HPDE6-E6E7 (cell line): ENCODE measurements around the gene OVCH2.
"Not testable (repeated sequence)": the region's sequence is repeated elsewhere in the genome, so short reads cannot be mapped to it uniquely, and the experiment has no call there.

Experiments used
- DNase-seq: peaks from one replicate; pipeline ENCODE4 v3.0.0; 2011; ENCODE audit warnings: missing footprints; ENCODE audit errors: extremely low spot score

The OVCH2 gene

DNA sequence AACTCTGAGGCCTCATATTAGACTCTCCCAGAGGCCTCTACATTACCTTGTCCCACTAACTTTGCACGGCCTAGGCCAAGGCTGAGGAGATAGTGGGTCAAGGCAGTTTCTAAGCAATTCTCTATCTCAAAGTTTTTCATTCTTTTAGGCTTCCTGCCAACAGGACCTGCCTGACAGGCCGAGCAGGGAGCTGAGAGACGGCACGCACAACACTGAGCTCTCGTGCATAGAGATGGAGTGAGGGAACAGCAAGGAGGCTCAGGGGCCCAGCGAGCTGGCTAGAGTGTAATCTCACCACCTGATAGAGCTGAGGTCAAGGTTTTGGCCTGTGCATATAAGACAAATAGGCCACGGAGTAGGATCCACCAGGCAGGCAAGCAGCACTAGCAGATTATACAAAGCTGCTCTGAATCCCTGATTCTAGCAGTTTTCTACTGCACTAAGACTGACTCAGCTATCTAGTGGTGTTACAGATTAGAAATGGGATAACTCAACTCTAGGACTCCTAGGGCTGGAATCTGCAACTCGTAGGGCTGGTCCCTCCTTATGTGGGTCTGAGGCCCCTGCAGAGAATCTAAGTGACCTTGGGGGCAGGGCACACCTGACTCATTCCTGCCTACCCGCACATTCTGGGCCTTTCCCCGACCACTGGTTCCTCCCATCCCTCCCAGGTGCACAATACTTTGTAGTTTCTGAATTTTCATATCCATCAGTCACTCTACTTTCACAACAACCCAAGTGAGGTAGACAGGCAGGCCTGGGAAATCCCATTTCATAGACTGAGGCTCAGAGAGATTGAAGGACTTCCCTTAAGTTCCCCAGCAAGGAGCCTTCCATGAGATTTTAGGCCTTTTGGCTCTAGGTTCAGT, 34.7 kb downstream of the OVCH2 start:
- no peak for DNase-seq

- DNase-seq = no peak
Measured at GRCh38 chr11:7670641-7671040, 35.6 kb downstream of the OVCH2 start.

DNA sequence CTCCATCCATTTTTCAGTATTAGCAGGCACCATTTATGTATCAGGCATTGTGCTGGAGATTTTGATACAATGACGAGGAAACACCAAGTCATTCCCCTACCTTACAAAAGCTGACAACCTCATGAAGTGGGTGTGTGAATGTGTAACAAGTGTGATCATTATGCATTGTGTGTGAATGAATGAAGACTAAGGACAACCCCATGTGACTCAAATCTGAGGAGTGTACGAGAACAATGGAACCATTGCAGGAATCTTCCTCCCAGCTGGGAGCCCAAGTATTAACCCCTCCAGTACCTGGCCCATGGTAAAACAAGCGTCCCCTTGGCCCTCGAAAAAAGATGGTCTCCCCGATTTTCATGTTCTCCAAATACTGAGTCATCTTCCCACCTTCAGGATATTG, 37.4 kb downstream of the OVCH2 start:
- no peak for DNase-seq

- no peak for DNase-seq
Measured at GRCh38 chr11:7668464-7668863, 37.8 kb downstream of the OVCH2 start.

DNA sequence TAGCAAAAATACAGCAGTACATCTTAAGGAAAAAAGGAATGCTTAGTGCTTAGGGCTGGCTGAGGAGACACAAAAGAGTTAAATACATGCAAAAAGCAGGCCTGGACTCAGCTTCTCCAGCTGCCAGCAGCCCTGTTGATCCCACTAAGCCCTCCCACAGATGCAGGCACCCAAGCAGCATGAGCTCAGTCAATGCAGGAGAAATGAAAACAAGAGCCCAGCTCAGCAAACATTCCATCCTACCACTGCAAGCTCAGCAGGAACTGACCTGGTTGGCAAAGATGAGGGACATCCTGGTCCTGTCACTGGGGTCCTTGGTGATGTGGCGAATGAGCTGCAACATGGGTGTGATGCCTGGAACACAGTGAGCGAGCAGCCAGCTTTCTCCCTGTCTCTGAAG, 38.8 kb downstream of the OVCH2 start:
- DNase-seq = no peak

GRCh38 chr11:7666292-7666866, 39.9 kb downstream of the OVCH2 start:
- DNase-seq = no peak

DNA sequence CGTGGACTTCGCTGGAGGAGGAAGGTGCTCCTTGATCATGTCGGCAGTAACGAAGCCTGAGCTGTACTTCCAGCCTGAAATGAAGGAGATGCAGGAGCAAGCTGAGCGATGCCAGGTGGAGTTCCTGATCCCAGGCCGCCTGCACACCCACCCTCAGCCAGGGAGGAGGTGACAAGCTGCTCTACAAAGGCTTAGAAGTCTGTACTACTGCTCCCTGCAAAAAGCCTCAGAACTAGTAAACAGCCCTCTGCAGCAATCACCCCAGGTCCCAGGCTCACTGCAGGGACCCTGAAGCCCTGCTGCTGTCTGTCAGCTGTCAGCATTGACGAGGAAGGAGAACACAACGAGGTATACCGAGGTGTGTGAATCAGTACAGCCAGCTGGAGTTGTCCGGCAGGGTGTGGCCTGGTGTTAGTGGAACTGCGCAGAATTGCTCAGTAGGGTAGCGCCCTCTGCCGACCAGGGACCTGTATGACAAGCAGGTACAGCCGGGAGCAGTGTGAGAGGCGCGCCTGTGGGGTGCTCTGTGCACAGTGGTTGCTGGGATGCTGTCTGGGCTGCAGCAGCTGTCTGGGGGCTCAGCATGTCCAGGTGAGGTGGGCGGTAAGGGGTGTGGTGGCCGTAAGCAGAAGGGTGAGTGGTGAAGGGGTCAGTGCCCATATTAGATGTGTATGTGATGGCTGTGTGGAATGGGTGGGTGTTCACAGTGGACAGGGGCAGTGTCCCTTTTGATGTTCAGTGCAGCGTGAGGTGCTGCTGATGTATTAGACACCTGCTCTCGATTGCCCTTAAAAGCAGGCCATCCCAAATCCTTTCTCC, 40.6 kb downstream of the OVCH2 start:
- DNase-seq = peak; percentile 86

DNA sequence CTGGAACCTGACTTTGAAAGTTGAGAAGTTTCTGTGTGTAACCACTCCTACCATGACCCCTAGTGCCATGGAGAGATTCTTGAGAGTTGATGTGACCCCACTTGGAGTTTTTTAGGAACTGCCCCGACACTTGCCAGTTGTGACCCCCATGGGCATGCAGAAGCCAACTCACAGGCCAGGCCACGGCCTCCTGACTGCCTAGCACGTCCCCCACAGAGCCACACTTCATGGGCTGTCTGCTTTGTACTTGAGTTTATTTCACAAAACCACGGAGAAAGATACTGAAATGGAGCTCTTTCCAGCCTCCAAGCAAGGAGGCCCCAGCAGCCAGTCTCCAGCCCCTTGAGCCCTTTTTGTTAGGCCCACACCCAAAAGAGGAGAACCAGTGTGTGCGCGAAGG, 41.4 kb downstream of the OVCH2 start:
- no peak for DNase-seq

- DNase-seq = not testable (repeated sequence)
Measured at GRCh38 chr11:7663531-7663930, 42.7 kb downstream of the OVCH2 start.

DNA sequence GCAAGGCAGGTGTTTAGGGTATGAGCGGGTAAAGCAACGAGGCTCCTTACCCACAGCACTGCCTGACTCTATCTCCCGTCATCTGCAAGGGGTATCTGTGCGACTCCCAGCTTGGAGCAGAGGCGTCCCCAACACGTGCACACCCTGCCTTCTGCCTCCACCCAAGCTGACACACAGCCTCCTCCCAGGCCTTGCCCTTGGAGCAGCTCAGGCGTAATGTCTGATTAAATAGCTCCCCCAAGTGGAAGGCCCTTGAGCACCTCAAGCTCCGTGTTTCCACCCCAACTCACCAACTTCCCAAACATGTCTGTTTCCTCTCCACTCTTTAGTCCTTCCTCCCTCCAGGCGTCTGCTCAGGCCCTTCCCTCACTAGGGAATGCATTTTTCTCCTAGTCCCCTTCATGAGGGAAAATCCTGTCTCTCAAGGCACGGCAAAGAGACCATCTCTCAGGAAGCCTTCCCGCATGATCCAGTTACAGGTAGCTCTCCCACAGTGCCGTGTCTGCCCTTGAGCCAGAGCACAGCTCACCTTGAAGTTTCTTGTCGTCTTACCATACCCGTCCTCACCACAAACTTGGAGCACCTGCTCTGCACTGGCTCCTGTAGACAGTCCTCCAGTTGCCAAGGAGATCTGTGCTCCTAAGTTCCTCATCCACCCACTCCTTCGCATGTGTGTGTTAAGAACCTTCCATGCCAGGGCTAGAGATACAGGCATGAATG, 48.8 kb downstream of the OVCH2 start:
- peak; percentile 65 for DNase-seq

DNA sequence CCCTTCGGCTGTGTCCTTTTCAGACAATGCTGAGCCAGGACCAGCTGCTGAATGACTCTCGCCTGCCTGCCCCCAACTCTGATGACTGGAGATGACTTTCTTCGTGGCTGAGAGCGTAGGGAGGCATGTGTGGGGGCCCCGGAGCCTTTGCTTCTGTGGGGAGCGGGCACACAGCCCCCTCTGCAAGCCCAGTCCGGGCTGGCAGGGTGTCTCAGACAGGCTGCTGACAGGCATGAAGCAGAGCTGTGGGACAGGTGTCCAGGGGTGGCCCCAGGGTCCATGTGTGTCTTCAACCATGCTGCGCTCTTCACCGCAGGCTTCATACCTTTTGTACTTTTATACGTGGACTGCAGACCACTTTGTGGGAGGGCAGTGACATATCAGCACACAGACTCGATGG, 49.6 kb downstream of the OVCH2 start:
- DNase-seq = no peak

DNA sequence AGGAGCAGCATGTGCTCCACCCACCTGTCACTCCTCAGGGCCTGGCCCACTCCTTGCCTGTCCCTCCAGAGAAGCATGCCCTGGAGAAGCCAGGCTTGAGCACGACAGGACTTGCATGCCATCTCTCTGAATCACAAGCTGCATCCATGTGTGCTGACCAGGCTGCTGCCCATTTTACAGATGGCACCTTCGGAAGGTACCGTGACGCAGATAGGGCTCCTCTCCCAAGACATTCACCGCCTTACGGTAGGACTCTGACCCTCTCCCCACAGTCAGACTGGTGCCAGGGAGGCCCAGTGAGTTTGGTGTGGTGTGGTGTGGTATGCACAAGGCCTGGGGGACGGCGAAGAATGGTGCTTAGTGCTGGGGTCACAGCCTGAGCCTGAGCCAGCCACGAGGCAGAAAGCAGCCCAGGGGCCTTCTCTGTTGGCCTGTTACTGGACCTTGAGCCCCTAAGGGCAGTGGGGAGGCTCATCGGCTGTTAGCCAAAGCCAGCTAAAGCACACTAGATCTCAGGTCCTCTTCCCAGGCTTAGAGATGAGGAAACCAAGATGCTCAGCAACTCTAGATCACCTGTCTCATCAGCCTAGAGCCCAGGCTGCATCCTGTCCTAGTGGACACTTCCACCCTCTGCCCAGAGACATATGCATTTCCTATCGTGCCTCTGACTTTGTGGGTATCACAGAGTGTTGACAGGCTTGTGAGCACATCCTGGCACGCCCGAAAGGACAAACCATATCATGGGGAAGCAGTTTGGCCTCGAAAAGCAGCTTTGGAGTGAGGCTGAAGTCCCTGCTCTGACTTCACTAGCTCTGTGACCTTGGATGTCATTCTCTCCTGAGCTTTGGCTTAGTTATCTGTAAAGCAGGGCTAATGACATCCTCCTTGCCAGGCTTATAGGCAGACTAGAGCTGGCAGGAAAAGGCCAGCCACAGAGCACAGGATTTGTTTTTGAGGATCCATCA, 50.7 kb downstream of the OVCH2 start:
- DNase-seq = no peak

GRCh38 chr11:7654195-7654705, 52.0 kb downstream of the OVCH2 start:
- DNase-seq = no peak

DNA sequence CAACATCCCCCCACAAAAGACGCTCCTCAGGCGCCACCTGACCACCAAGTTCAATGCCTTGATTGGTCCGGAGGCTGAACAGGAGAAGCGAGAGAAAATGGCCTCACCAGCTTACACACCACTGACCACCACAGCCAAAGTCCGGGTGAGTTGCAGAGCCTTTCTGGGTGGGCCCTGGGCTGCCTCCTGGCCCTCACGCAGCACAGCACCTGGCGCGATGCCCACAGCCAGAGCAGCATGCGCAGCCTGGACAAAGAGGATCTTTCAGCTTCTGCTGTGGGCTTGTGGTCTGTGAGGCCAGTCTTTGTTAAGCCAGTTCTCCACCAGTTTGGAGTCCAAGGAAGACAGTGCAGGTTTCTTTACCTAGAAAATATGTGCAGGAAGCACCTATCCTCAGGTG, 54.6 kb downstream of the OVCH2 start:
- DNase-seq = no peak

GRCh38 chr11:7651140-7651551, 55.1 kb downstream of the OVCH2 start:
- no peak for DNase-seq

DNA sequence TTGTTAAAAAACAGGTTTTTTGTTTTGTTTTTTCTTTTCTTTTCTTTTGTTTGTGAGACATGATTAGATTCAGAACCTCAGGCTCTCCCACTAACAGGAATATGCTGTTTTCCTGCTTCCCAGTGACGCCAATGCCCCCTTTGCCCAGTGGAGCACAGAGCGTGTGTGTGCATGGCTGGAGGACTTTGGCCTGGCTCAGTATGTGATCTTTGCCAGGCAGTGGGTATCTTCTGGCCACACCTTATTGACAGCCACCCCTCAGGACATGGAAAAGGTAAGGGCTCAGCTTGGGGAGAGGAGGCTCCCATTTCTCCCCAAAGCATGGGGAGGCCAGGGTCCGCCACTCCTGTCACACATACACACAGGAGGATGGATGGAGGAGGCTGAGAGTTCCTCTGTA, 58.0 kb downstream of the OVCH2 start:
- DNase-seq = no peak

DNA sequence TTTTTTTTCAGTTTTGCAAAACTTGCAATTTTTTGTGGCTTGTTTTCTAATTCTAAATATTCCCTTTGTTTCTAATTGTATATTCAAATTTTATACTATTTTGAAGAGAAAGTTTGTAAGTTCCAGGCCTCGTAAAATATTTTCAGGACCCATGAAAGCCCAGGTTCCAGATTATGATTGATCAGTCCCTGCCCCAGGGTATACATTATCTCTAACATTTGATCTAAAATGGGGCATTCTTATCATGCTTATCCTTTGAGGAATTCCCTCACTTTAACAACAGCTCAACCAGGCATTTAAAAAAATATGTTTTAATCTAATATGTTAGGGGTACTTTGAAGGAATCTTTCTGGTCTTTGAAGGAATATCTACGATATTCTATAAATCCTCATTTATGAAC, 59.4 kb downstream of the OVCH2 start:
- DNase-seq = no peak

DNA sequence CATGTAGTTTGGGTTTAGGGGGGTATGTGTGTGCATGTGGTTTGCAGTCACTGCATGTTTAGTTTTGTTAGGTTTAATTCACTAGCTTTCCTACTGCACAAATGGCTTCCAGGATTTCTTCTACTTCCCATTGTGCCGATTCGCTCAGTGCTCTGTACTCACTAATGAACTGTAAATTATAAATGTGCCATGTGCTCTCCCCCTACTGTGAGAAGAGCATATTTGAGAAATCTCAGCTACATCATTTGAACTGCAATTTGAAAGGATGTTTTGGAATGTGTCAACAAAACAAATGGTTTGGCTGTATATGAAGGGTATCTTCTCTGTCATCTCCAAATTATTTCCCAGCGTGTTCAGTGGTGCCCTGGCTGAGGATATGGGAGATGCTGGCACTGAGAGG, 61.1 kb downstream of the OVCH2 start:
- no peak for DNase-seq

DNA sequence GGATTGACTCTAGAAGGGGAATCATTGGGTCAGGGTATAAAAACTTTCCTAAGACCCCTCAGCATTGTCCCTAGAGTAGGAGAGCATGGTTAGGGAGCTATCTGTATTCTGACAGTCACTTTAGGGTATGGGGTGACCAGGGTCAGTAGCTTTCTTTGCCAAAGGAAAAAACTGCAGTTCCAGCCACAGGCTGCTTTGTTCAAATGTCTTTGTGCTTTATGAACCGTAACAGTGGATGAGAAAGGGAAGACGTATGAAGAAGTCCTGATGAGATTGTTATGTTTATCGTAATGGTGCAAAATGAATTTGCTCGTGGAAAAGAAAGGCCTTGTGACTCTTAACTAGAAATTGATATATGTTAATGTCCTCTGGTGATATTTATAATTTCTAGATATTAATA, 63.0 kb downstream of the OVCH2 start:
- no peak for DNase-seq

GRCh38 chr11:7642747-7643146, 63.5 kb downstream of the OVCH2 start:
- DNase-seq = no peak

DNA sequence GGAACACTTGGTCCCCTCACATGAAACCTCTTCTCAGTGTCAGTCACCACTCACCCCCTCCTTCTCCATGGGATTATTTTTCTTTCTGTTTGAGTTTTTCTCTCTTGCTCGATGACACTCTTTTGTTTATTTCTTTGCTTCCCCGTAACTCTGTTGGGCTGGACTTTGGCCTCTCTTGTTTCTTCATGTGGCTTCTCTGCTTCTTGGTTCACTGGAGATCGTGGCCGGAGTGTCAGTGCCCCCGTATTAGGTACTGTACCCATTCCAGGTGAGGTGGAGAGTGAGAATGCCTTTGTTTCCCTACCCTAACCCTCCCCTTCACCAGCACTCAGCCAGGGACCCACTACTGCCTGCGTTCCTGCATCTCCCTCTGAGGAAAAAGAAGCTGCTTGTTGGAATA, 65.5 kb downstream of the OVCH2 start:
- no peak for DNase-seq
